ENCODE data around the gene HELLS. TPM values are rescaled to one million over a fixed set of nuclear protein-coding genes. Genes with fewer than 3 reads are reported as not detected.

HELLS gene
- total and polyA plus RNA-seq, 2 experiments from 2014 or later = 776 to 913 TPM

- no peak overlapping the region for H3K4me2 ChIP-seq
- H3K9me2 ChIP-seq (ENCODE audit: insufficient read depth) = no peaks in the 10 kb centered on the region
- H3K79me2 ChIP-seq (replicated peaks; ENCODE audit: insufficient read depth) = no peaks in the 10 kb centered on the region
- ATAC-seq (no peak), DNase-seq (ENCODE audit: low spot score) (no peak)
- no peak overlapping the region for H2AFZ ChIP-seq
- no peak for TF ChIP-seq NANOG (IDR thresholded peaks at IDR 0.05; ENCODE audit: borderline replicate concordance)
- no peak for TF ChIP-seq ETS1 (IDR thresholded peaks at IDR 0.05)
- no peak for TF ChIP-seq EZH2phosphoT487 (IDR thresholded peaks at IDR 0.05; ENCODE audit: unreplicated experiment)
- TF ChIP-seq EZH2 (IDR thresholded peaks at IDR 0.05; ENCODE audit: low read depth, unreplicated experiment) = no peak
- TF ChIP-seq ZNF331 (CRISPR knock-in tag; IDR thresholded peaks at IDR 0.05; ENCODE audit: low read depth) = no peak
- no peak for TF ChIP-seq STAT1 (IDR thresholded peaks at IDR 0.05; ENCODE audit: unreplicated experiment)
- no peak for TF ChIP-seq CREB1 (CRISPR knock-in tag; IDR thresholded peaks at IDR 0.05; ENCODE audit: low read depth)
- no peak for TF ChIP-seq ZNF462 (CRISPR knock-in tag; IDR thresholded peaks at IDR 0.05)
- TF ChIP-seq JUNB (IDR thresholded peaks at IDR 0.05; ENCODE audit: unreplicated experiment) = no peak
- no peak for TF ChIP-seq REST (IDR thresholded peaks at IDR 0.05; ENCODE audit: unreplicated experiment)
- TF ChIP-seq ZNF114 (CRISPR knock-in tag; IDR thresholded peaks at IDR 0.05) = no peak
- no peak for TF ChIP-seq POLR2AphosphoS5 (IDR thresholded peaks at IDR 0.05; ENCODE audit: low read depth)
- no peak for TF ChIP-seq CTCF (conservative IDR thresholded peaks at IDR 0.05; ENCODE audit: low read depth in 2 of 2)
- no peaks in the 10 kb centered on the region for H3F3A ChIP-seq (replicated peaks; ENCODE audit: low read depth)
- no peak overlapping the region for H3K27ac ChIP-seq (ENCODE audit: low read depth)
- Mint-ChIP-seq H3K4me3 (no peak overlapping the region), H3K4me1 (peaks cover 3% of the 10 kb centered on the region; the same call in 1 of the 3 replicates), H3K9me3 (no peaks in the 10 kb centered on the region), H3K27me3 (ENCODE audit: insufficient read depth, low read depth, poor library complexity) (no peaks in the 10 kb centered on the region), H3K36me3 (ENCODE audit: low read depth) (no peaks in the 10 kb centered on the region), H3K27ac (no peak overlapping the region)
- H4K20me1 ChIP-seq (replicated peaks; ENCODE audit: insufficient read depth) = no peaks in the 10 kb centered on the region
- no peaks in the 10 kb centered on the region for H3K36me3 ChIP-seq (ENCODE audit: insufficient read depth)
- H3K4me1 ChIP-seq (ENCODE audit: insufficient read depth) = no peaks in the 10 kb centered on the region
- H3K27me3 ChIP-seq (ENCODE audit: insufficient read depth) = no peaks in the 10 kb centered on the region
- H3K4me3 ChIP-seq = no peak overlapping the region
Measured at GRCh38 chr10:94521276-94522250, 24.0 kb upstream of the HELLS start.

Measured in GM23338 (cell line).